CD4-positive, alpha-beta T cell (primary cell): Measurements from ENCODE around the gene CDC42BPG. TPM values are rescaled to one million over a fixed set of nuclear protein-coding genes. Genes with fewer than 3 reads are reported as not detected.

Experiments
- ATAC-seq: fragments of 200-7000 bp; cut with Tn5 transposase; one replicate; pipeline ENCODE4 v1.10.0; 2022; ENCODE audit warnings: mild to moderate bottlenecking; ENCODE audit not compliant: poor library complexity
- CTCF ChIA-PET: fragments of 350-600 bp; sonication (Branson Sonifier 250); formaldehyde crosslinking; loops from one replicate; lab custom pipeline; 2021; ENCODE audit warnings: antibody characterized with exemption, inconsistent platforms; lab: Charles Lee
- POLR2A ChIA-PET: fragments of 350-600 bp; sonication (Branson Sonifier 250); formaldehyde crosslinking; loops from one replicate; lab custom pipeline; 2021; ENCODE audit warnings: antibody characterized with exemption, inconsistent platforms; lab: Charles Lee
- DNase-seq, 14 experiments: peaks; one replicate each; pipeline ENCODE4 v3.0.0-alpha.2; 2013 to 2020; ENCODE audit warnings: mixed read lengths in 2 of 14
- H3K27ac ChIP-seq, 2 donors: one replicate each; pipeline versions ENCODE4 v1.5.1 to v1.7.0; 2013; ENCODE audit warnings: low read length in 2 of 2, low read depth in 1 of 2, mild to moderate bottlenecking in 1 of 2
- H3K27me3 ChIP-seq, 2 experiments: 1 replicate in 1 of 2; 2 replicates in 1 of 2; pipeline versions ENCODE4 v1.6.1 to v1.7.0; 2013; ENCODE audit warnings: low read length in 2 of 2, control low read depth in 1 of 2, mild to moderate bottlenecking in 1 of 2, moderate library complexity in 1 of 2; ENCODE audit not compliant: insufficient read depth in 2 of 2, control insufficient read depth in 1 of 2
- H3K36me3 ChIP-seq: one replicate; pipeline ENCODE4 v1.6.1; 2013; ENCODE audit warnings: low read length, control low read depth; ENCODE audit not compliant: insufficient read depth
- H3K4me1 ChIP-seq: one replicate; pipeline ENCODE4 v1.6.1; 2013; ENCODE audit warnings: low read length, control low read depth; ENCODE audit not compliant: insufficient read depth
- H3K4me3 ChIP-seq: one replicate; pipeline ENCODE4 v1.5.1; 2013; ENCODE audit warnings: mild to moderate bottlenecking, low read length, moderate library complexity
- H3K9me3 ChIP-seq, 2 experiments: 1 replicate in 1 of 2; 2 replicates in 1 of 2; pipeline versions ENCODE4 v1.6.1 to v1.7.0; 2013; ENCODE audit warnings: low read length in 2 of 2, mild to moderate bottlenecking in 2 of 2, control low read depth in 1 of 2, moderate library complexity in 1 of 2; ENCODE audit not compliant: control insufficient read depth in 1 of 2, insufficient read depth in 1 of 2
- H3K27ac Mint-ChIP-seq: one replicate; pipeline ENCODE4 v1.8.0; 2020; ENCODE audit warnings: mixed read lengths
- H3K27me3 Mint-ChIP-seq: one replicate; pipeline ENCODE4 v1.8.0; 2021; ENCODE audit warnings: mixed read lengths
- H3K36me3 Mint-ChIP-seq: one replicate; pipeline ENCODE4 v1.8.0; 2021; ENCODE audit warnings: low read depth, mixed read lengths
- H3K4me1 Mint-ChIP-seq: one replicate; pipeline ENCODE4 v1.8.0; 2021; ENCODE audit warnings: low read depth, mixed read lengths
- H3K4me3 Mint-ChIP-seq: one replicate; pipeline ENCODE4 v1.8.0; 2020; ENCODE audit warnings: mild to moderate bottlenecking, mixed read lengths
- H3K9me3 Mint-ChIP-seq: one replicate; pipeline ENCODE4 v1.8.0; 2020; ENCODE audit warnings: mixed read lengths
- CTCF ChIP-seq: fragments of 200-600 bp; IDR thresholded peaks from one replicate; pipeline ENCODE4 v1.8.0; 2022; ENCODE audit warnings: antibody characterized with exemption, mild to moderate bottlenecking
- intact Hi-C, 2 experiments: fragments of 100-400 bp; cut with DNase I in 1 of 2; cut with micrococcal nuclease in 1 of 2; formaldehyde crosslinking; loops; one replicate each; pipeline versions ENCODE4 v1.15.1 to v1.9.0; 2023 to 2025; cut with DNase I, micrococcal nuclease
- total RNA-seq, 174 experiments: library from RNA in 2 of 174; stranded (reverse) in 2 of 174; gene quantifications; one replicate each; pipeline ENCODE4 v1.2.3 and lab custom pipeline; 2021 to 2026

Gene CDC42BPG
- total RNA-seq, 2 experiments from 2014 or later: 6.9 to 9.7 TPM

DNA sequence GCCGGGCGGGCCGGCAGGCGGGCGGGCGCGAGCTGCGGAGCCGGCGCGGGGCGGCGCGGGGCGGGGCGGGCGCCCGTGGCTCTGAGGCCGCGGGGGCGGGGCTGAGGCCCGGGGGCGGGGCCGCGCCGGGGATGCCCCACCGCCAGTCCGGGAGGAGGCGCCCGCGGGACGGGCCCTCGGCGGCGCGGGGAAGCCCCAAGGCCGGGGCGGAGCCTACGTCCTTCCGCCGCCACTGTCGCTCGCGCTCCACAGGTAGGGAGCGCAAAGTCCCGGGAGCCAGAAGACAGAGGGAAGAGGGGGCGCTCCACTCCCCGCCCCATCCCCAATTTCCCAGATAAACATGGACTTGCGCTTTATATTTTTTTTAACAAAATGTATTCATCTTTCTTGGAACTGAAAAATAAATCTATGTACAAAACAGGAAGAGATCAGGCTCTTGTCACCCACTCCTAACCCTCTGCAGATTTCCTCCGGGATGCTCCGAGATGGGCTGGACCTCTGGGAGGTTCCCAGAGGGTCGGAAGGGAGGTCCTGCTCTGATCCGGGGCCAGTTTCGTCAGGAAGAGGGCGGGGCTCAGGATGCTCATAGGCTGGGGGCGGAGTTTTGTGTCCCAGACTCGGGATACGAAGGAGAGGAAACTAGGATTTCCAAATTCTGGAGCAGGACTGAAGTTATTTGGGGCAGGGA lies 41.2 kb downstream of the CDC42BPG start, which contains the start of gene MAP4K2:
TSS of gene MAP4K2 (minus strand) at position 57 of the 688 bp plus-strand sequence. CDS start 65 bp downstream, outside the sequence.
- Mint-ChIP-seq H3K27me3 (no peaks in the 10 kb centered on the region), H3K4me1 (peaks cover 38% of the 10 kb centered on the region), H3K9me3 (no peaks in the 10 kb centered on the region), H3K4me3 (peak within 1 kb of the TSS; percentile 91), H3K27ac (peak within 1 kb of the TSS; percentile 91), H3K36me3 (peaks cover 62% of the 10 kb centered on the region)
- peaks cover 59% of the 10 kb centered on the region for H3K36me3 ChIP-seq
- H3K27me3 ChIP-seq: no peaks in the 10 kb centered on the region
- H3K4me3 ChIP-seq: peak within 1 kb of the TSS; percentile 85
- POLR2A ChIA-PET: interaction anchor here (0.9 to 5.7 kb wide), 17 partner anchors 8 to 486 kb away, joined by 3 to 81 read pairs (median 8); partner anchors contain the start of genes CDC42BPG, EHD1, FAU and MAJIN
- H3K4me1 ChIP-seq: peaks cover 41% of the 10 kb centered on the region
- no peak for TF ChIP-seq CTCF
- intact Hi-C loops: loop anchor here in 1 of 2 experiments (5.0 kb wide), 2 partner anchors 84 to 309 kb away; partner anchors contain the start of gene TM7SF2
- DNase-seq: peak; percentile 67 to 97 (median 83)
- ATAC-seq: peak; percentile 86
- H3K9me3 ChIP-seq: no peaks in the 10 kb centered on the region
- H3K27ac ChIP-seq: peak within 1 kb of the TSS; percentile 86 to 95
- CTCF ChIA-PET: interaction anchor here (1.1 to 1.9 kb wide), 4 partner anchors 41 to 85 kb away, joined by 3 to 4 read pairs (median 4); partner anchors contain the start of gene CDC42BPG

DNA sequence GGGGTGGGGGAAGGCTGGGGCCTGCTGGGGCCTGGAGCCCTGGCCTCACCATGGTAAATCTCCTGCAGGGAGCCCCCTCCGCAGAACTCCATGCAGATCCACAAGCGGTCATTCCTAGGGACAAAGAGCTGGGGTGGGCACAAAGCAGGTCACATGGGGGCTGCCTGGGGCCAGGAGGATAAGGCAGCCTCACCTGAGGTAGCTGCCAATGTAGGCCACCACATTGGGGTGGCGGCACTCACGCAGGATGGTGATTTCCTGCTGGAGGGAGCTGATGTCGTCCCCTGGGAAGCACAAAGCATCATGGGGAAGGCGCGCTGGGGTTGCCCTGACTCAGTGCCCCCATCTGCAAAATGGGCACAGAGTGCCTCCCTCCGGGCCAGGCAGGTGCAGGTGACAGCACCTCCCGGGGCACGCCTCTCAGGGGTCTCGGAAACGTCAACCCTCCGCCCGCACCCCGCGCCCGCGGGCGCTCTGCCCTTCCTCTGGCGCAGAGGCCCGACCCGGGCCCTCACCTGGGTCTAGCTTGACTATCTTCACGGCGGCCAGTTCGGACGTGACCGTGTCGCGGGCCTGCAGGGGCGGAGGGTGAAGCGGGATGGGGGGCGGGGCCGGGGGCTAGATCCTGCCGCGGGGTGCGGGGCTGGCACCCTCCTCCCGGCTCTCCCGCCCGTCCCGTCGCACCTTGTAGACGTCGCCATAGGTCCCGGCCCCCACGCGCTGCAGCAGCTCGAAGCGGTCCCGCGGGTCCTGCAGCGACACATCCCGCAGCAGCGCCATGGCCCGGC lies 41.9 kb downstream of the CDC42BPG start:
- Histone ChIP-seq H3K27ac (peak overlapping the region; percentile 75 to 85), H3K36me3 (peaks cover 56% of the 10 kb centered on the region), H3K4me3 (peak overlapping the region; percentile 76), H3K27me3 (no peaks in the 10 kb centered on the region), H3K9me3 (no peaks in the 10 kb centered on the region), H3K4me1 (peaks cover 41% of the 10 kb centered on the region)
- DNase-seq: peak in 12 of 14 experiments; percentile 13 to 76 (median 42)
- Mint-ChIP-seq H3K27me3 (no peaks in the 10 kb centered on the region), H3K36me3 (peaks cover 57% of the 10 kb centered on the region), H3K27ac (peak overlapping the region; percentile 76), H3K9me3 (no peaks in the 10 kb centered on the region), H3K4me3 (peak overlapping the region; percentile 85), H3K4me1 (peaks cover 34% of the 10 kb centered on the region)
- POLR2A ChIA-PET: interaction anchor here (0.5 to 5.7 kb wide), 19 partner anchors 8 to 485 kb away, joined by 3 to 81 read pairs (median 5); partner anchors contain the start of genes CDC42BPG, EHD1, FAU and MAJIN
- ATAC-seq: peak; percentile 22
- CTCF ChIA-PET: interaction anchor here (0.9 to 2.8 kb wide), 7 partner anchors 14 to 83 kb away, joined by 3 to 7 read pairs (median 3); partner anchors contain the start of gene CDC42BPG
- intact Hi-C loops: loop anchor here in 1 of 2 experiments (5.0 kb wide), 2 partner anchors 85 to 310 kb away; partner anchors contain the start of gene TM7SF2
- TF ChIP-seq CTCF: no peak
